BE2C (cell line): Measurements from ENCODE around the gene TRPM3.

Source experiments
- DNase-seq: peaks from one replicate; pipeline ENCODE4 v3.0.0-alpha.2; 2020
- H3K27me3 ChIP-seq: fragments of 250-450 bp; sonication (Bioruptor Pico); 2 replicates; pipeline ENCODE4 v1.5.1; 2020; ENCODE audit warnings: mild to moderate bottlenecking
- H3K36me3 ChIP-seq: fragments of 250-450 bp; sonication (Bioruptor Pico); 2 replicates; pipeline ENCODE4 v1.5.1; 2020; ENCODE audit warnings: mild to moderate bottlenecking
- H3K4me1 ChIP-seq: fragments of 250-450 bp; sonication (Bioruptor Pico); 2 replicates; pipeline ENCODE4 v1.5.1; 2020
- H3K4me3 ChIP-seq: 2 replicates; pipeline ENCODE4 v1.5.1; 2011; ENCODE audit warnings: low read depth, low read length
- H3K9me3 ChIP-seq: fragments of 250-450 bp; sonication (Bioruptor Pico); 2 replicates; pipeline ENCODE4 v1.5.1; 2020
- TF ChIP-seq, protein P1 (sequence below): IDR thresholded peaks from 2 replicates; pipeline ENCODE4 v1.5.1; 2012; ENCODE audit warnings: mild to moderate bottlenecking, low read depth, low read length

Gene TRPM3

DNA sequence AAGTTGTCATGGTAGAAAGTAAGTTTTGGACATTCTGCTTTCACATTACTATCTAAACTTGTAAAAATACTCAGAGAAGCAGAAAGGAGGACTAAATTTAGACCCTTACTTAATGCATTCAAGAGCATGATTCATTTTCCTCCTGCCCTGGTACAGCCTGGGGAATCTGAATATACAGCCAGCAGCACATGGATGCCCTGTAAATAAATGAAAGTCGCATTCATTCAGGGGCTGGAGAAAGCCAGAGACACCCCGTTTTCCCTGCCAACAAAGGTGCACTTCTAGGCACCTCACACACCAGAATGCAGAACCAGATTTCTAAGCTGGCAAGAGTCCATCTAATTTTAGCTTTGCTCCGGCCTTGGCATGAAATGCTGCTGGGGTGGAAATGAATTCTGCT lies 534.2 kb downstream of the TRPM3 start:
- no peaks in the 10 kb centered on the region for H3K4me1 ChIP-seq

DNA sequence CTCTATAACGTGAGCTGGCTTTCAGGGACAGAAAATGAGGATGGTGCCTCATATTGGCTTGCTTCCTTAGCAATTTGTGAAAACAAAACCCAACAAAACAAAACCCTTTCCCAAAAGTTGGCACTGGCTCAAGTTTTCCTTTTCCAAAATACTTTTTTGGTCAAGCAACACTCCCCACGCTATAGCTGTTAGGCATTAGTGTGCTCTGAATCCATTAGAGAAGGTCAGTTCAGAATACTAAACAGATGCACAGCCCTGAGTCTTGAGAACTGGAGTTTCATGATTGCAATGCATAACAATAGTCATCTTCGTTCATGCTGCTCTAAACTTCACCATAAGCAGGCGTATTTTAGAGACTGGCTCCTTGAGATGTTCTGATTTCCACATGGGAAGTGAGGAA lies 534.9 kb downstream of the TRPM3 start:
- Histone ChIP-seq H3K4me1 (peaks cover under 1% of the 10 kb centered on the region), H3K36me3 (no peaks in the 10 kb centered on the region), H3K4me3 (no peak overlapping the region), H3K9me3 (no peaks in the 10 kb centered on the region), H3K27me3 (no peaks in the 10 kb centered on the region)
- DNase-seq: no peak
- TF ChIP-seq, protein P1, sequence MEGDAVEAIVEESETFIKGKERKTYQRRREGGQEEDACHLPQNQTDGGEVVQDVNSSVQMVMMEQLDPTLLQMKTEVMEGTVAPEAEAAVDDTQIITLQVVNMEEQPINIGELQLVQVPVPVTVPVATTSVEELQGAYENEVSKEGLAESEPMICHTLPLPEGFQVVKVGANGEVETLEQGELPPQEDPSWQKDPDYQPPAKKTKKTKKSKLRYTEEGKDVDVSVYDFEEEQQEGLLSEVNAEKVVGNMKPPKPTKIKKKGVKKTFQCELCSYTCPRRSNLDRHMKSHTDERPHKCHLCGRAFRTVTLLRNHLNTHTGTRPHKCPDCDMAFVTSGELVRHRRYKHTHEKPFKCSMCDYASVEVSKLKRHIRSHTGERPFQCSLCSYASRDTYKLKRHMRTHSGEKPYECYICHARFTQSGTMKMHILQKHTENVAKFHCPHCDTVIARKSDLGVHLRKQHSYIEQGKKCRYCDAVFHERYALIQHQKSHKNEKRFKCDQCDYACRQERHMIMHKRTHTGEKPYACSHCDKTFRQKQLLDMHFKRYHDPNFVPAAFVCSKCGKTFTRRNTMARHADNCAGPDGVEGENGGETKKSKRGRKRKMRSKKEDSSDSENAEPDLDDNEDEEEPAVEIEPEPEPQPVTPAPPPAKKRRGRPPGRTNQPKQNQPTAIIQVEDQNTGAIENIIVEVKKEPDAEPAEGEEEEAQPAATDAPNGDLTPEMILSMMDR: no peak

More for the DNA sequence above, 534.2 kb downstream of the TRPM3 start:
- H3K36me3 ChIP-seq: no peaks in the 10 kb centered on the region
- H3K4me3 ChIP-seq: no peak overlapping the region
- DNase-seq: no peak
- TF ChIP-seq, protein P1: no peak
- no peaks in the 10 kb centered on the region for H3K27me3 ChIP-seq
- no peaks in the 10 kb centered on the region for H3K9me3 ChIP-seq

DNA sequence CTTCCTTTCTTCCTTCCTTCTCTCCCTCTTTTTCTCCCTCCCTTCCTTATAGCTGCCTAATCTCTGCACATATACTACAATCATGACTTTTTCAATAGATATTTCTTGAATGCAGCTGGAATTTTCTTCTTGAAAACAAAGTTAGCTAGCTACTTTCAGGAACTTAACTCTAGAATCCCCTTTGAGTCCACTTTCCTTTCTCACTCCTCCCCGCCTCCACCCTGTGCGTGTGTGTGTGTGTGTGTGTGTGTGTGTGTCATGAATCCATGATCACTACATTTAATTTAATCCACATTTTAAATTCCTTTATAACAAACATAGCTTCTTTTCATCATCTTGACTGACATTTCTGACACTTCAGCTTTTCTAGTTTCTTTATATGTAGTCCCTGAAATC lies 539.5 kb downstream of the TRPM3 start:
- Histone ChIP-seq H3K4me1 (peaks cover 12% of the 10 kb centered on the region), H3K4me3 (no peak overlapping the region), H3K27me3 (no peaks in the 10 kb centered on the region), H3K36me3 (no peaks in the 10 kb centered on the region), H3K9me3 (no peaks in the 10 kb centered on the region)
- TF ChIP-seq, protein P1: no peak
- no peak for DNase-seq

DNA sequence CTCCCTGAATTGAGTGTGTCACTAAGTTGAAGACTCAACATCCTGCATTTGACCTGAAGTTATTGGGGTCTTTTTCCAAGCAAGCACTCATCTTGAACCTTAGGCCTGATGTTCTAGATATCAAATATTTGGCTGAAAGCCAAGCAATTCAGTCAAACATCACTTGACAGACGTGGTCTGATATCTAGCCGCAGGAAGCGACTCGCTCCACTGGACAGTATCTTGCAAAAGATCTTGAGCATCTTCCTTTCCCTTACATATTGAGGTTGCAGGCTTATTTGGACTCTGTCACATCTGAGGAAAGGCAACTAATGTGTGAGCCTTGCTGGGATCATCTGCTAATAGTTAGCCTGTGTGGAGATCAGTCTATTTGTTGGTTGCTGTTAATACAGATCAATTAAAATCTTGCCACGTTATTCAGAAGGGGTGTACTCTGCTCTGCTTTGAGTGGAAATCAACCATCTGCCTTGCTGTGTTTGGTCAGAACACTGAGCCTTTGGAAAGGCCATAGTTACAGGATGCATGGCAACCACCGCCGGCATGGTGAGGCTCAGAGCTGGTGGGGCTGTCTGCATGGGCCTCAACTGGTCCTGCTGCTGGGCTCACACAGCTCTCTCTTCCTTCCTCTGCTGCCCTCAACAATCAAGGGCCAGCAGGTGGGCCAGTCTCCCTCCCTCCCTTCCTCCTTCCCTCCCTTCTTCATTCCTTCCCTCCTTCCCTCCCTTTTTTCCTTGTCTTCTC lies 540.0 kb downstream of the TRPM3 start:
- no peak overlapping the region for H3K4me3 ChIP-seq
- DNase-seq: no peak
- H3K27me3 ChIP-seq: no peaks in the 10 kb centered on the region
- TF ChIP-seq, protein P1: no peak
- no peaks in the 10 kb centered on the region for H3K36me3 ChIP-seq
- no peaks in the 10 kb centered on the region for H3K9me3 ChIP-seq
- peaks cover 12% of the 10 kb centered on the region for H3K4me1 ChIP-seq

DNA sequence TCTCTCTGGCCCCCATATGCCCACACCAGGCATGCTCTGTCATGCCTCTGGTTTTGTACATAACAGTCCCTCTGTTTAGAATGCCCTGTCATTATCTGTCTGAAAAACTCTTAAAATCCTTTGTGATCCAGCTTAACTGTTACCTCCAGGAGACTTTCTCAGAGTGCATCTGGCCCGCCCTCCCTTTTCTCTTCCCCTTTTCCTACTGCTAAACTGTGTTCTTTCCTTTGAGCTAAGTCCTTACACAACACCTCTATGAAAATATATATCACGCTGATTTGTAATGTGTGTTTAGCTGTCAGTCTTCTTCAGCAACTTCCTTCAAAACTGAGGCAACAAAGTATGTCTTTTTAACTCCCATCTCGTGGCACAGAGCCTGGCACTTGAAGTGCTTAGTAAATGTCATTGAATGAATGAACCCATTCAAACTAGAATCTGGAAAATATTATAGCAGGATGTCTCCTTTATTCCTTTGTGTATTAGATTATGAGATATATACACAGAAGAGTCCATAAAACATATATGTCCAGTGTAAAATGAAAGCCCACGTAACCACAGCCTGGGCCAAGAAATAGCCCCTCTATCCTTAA lies 540.7 kb downstream of the TRPM3 start:
- Histone ChIP-seq H3K36me3 (no peaks in the 10 kb centered on the region), H3K4me3 (no peak overlapping the region), H3K4me1 (peaks cover 12% of the 10 kb centered on the region), H3K9me3 (no peaks in the 10 kb centered on the region), H3K27me3 (no peaks in the 10 kb centered on the region)
- TF ChIP-seq, protein P1: no peak
- DNase-seq: no peak

DNA sequence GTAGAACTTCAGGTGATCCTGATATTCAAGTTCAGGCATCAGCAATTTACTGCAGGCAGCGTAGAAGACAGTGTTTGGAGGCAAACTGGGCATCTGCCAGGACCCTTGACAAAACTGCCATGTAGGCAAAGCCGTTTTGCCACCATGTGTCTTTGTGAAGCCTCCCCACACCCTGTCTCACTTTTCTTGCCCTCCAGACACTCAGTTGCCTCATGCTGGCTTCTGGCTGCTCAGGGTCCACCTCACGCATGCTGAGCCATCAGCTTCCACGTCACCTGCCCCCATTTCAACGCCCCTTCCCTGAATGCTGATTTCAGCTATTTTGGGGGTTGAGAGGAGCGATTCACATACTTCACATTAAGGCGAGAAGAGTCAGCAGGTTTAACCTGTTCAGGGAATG lies 541.7 kb downstream of the TRPM3 start:
- Histone ChIP-seq H3K27me3 (no peaks in the 10 kb centered on the region), H3K36me3 (no peaks in the 10 kb centered on the region), H3K9me3 (no peaks in the 10 kb centered on the region), H3K4me1 (peaks cover 12% of the 10 kb centered on the region), H3K4me3 (no peak overlapping the region)
- no peak for DNase-seq
- TF ChIP-seq, protein P1: no peak
